GM19467 (cell line): Measurements from ENCODE around the gene PKNOX2.
"Not testable (repeated sequence)": the region's sequence is repeated elsewhere in the genome, so short reads cannot be mapped to it uniquely, and the experiment has no call there.

Source experiments
- ATAC-seq: cut with Tn5 transposase; IDR thresholded peaks from one replicate; pipeline ENCODE4 v1.9.1; 2021; ENCODE audit warnings: mild to moderate bottlenecking, moderate library complexity; ENCODE audit not compliant: unreplicated experiment

PKNOX2 gene

DNA sequence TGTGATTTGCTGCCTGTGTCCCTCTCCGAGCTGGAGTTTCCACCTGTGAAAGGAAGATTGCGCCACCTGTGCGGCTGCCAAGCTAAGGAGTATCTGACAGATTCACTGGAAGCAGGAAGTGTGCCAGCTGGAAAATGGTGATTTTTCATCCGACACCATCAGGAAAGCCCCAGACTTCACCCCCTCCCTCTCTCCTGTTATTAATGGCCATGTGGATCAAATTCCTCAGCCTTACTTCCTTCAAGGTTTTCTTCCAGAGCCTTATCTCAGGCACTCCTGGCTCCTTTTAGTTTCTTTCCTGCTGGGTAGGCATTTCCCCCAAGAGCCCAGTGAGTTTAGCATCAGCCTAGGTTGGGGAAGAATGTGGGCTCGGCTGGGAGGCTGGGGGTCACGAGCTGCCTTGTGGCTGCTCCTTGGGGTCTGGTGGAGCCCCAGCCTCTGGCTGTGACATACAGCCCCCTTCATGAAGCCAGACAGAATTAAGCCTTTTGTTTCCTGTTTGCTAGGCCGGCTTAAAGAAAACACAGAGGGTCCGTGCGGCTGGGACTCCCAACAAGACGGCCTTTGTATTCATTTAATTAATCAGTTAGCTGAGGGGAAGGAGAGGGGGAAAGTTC, 37.1 kb downstream of the PKNOX2 start:
- no peak for ATAC-seq

- no peak for ATAC-seq
Measured at GRCh38 chr11:125202362-125202880, 37.9 kb downstream of the PKNOX2 start.

DNA sequence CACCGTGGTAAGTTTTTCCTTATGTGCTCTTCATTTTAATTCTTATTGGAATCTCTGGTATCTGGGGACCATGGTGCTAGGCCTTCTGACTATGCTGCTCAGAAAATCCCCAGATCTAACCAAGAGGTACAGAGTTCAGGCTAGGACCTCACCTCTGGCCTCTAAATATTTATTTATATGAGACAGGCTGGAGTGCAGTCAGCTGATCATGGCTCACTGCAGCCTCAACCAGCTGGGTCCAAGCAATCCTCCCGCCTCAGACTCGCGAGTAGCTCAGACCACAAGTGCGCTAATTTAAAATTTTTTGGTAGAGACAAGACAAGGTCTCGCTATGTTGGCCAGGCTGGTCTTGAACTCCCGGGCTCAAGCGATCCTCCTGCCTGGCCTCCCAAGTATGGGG, 38.4 kb downstream of the PKNOX2 start:
- no peak for ATAC-seq

GRCh38 chr11:125207866-125208425, 43.4 kb downstream of the PKNOX2 start:
- ATAC-seq: no peak

DNA sequence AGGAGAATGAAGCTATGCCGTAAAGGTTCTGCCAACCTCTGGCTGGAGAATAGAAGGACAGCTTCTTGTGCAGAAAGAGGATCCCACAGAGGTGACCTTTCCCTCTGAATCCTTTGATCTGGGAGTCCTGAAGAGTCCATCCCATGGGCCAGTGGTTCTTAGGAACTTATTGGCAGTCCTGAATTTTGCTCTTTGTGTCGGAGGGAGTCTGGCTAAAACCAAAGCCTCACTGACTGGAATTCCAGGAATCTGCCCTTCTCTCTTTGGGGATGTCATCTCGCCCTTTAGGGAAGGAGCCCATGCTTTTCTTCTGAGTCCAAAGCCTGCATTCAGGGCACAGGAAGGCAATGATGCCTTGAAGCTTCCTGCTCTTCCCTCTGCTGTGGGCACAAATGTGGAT, 45.5 kb downstream of the PKNOX2 start:
- no peak for ATAC-seq

DNA sequence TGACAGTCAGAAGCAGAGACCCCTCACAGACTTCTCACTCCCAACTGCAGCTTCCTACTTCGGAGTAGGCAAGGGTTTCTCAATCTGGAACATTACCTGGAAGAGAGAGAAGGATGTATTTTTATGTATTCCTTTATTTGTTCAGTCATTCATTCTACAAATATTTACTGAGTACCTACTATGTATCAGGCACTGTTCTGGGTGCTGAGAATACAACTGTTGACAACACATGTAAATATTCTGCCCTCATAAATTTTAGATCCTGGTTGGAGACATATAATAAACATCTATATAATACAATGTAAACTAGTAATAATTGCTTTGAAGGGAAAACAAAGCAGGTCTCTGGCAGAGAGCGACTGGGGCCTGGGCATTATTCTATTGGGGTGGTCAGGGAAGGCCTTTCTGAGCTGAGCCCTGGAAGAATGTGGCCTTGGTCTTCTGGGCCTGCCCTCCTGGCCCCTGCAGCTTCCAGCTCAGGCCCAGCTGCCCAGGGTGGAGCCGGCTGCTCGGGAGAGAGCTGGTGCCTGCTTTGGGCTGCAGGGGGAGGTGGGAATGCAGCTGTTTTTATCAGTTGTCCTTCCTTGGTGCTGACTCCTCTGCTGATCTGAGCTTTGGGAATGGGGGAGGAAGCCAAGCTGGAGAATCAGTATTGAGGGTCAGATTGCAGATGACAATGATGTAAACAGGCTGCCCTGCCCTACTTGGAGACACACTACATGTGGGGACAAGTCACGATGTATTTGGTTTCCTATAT, 46.8 kb downstream of the PKNOX2 start:
- ATAC-seq: no peak

DNA sequence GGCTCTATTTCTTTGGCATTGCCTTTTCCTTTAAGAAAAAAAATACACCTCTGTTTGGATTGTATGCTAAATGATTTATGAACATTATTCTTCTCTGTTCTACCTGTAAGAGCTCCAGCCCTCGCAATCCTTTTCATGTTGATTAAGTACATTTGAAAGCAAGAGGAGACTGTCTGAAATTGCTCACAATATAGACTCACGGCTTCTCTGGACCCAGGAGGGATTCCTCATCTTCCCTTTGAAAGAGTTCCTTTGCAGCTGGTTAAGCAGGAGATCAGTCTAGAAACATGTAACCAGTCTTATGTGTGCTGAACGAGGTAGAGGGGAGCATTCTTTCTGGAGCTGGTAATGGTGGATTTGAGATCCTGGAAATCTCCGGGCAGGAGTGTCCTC, 47.4 kb downstream of the PKNOX2 start:
- no peak for ATAC-seq

DNA sequence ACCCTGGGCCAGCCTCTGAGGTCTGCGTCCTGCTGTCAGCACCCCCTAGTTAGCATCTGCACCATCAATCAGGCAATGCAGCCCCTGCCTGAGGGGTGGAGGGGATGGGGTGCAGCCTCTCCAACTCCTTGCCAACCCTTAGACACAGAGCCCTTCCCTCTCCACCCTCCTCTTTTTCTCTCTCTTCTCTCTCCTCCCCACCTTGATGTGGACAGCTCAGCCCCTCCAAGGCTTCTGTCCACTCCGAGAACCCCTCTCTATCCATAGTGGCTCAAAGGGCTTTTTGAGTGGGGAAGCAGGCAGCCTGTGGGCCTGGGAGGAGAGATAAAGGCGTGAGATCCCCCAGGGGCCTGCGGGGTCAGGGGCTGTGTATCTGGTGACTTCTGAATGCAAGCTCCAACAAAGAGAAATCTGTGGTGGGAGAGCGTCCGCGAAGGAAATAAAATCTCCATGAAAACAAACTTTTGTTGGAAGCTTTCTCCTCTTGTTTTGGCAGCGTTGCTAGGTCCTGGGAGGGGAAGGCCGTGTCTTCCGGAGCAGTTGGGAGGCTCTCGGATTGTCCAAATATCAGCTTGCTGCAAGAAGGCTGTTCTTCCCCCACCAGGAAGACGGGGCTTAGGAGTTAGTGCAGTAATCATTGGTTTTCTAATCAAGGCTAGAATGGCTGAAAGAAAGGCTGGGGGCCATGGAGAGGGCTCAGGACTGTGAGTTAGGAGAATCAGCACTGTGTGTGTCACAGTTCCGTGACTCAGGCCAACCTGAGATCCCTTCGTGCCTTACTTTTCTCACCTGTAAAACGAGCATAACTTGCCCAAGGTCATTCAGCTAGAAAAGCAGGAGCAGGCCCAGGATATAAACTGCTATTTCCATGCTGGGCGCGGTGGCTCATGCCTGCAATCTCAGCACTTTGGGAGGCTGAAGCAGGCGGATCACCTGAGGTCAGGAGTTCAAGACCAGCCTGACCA, 50.3 kb downstream of the PKNOX2 start:
- no peak for ATAC-seq

DNA sequence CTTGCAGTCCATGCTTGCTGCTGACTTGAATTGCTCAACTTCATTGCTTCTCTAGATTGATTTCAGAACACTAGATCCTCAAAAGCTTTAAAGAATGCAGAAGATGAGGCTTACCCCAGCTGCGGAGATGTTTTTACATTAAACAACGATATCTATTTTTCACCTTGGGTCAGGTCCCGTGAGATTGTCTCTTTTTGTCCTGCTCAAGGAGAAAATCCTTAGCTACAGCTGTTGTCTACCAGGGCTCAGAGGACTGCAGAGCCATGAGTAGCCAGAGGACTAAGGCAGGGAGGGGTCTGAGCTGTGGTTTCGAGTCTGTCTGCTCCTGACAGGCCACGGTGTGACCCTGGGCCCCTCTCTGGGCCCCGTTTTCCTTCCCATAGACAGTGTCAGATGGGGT, 51.4 kb downstream of the PKNOX2 start:
- no peak for ATAC-seq

DNA sequence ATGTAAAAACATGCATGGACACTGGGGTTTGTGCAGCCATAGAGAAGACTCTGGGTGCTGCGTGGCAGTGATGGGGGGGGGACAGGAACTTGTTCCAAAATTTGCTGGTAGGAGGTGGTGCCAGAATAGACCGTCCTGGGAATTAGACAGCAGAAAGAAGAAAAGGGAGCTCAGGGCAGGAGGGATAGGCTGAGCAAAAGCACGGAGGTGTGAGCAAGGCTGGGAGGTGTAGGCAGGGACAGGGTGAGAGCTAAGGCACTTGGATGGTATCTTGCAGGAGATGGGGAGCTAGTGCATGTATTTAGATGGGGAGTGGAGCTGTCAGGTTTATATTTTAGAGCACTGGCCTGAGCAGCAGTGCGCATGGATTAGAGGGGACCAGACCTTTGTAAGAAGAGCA, 53.8 kb downstream of the PKNOX2 start:
- ATAC-seq: no peak

DNA sequence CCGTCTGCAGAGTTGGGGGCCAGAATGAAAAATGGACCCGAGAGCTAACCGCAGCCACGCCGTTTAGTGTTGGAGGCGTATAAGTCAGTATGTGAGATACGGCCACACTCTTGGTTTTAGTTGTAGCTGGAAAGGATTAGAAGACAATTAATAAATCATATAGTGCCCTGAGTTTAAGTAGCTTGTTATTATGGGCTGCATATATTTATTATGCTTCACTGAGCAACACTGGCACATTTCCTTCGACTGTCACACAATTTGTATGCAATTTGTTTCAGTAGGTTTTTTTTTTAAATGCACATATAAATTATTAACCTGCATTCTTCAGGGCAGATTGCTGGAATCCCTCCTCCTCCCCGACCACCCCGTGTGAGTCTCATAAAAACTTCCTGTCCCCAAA, 56.9 kb downstream of the PKNOX2 start:
- no peak for ATAC-seq

- ATAC-seq: no peak
Measured at GRCh38 chr11:125222494-125222893, 57.9 kb downstream of the PKNOX2 start.

DNA sequence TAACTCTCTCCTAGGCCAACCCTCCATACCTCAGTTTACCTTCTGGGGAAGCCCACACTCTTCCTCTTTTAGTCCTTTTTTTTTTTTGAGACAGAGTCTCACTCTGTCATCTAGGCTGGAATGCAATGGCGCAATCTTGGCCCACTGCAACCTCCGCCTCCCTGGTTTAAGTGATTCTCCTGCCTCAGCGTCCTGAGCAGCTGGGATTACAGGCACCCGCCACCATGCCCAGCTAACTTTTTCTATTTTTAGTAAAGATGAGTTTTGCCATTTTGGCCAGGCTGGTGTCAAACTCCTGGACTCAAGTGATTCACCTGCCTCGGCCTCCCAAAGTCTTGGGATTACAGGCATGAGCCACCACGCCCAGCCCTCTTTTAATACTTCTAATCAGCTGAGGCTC, 58.6 kb downstream of the PKNOX2 start:
- ATAC-seq: not testable (repeated sequence)

- ATAC-seq: no peak
Measured at GRCh38 chr11:125223901-125224361, 59.4 kb downstream of the PKNOX2 start.

DNA sequence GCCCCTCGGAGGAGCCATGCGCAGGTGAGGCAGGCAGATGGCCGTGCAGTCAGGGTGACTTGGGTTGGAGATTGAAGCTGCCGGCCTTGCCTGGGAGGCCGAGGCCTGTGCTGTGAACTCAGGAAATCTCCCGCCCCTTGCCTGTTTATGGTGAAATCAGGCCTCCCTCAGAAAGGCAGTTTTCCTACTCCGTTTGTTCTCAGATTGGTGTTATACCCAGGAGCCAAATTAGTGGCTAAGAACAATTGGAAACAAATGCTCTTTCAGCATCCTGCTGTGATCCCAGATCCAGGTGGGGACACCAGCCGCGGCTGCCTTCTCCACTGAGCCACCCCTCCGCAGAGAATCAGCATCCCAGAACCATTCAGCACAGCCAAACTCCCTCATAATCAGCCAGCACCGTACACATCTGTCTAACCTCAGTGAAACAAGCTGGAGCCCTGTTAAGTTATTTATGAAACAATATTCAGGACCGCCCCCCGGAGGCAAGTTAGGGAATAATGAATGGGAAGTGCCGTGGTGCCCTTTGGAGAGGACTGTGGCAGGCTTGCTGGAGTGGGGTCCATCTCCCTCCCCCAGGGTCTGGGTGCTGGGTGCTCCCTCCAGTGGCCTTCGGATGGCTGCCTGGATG, 60.0 kb downstream of the PKNOX2 start:
- no peak for ATAC-seq

- no peak for ATAC-seq
Measured at GRCh38 chr11:125225401-125225800, 60.9 kb downstream of the PKNOX2 start.

DNA sequence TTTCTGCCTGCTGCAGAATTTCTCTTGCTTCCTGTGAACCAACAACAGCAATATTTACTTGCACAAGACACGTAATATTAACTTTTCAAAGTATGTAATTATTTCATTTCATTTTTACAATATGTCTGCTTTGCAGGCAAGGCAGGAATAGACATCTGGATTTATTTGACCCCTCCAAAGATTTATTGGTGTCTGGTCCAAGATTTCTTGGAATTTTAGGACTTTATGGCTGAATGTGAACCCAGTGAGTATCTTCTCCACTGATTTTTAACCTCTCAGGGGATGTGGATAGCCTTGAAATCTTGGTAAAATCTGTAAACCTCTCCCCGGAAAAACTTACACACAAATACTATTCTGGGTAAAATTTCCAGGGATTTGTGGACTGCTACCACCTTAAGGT, 61.5 kb downstream of the PKNOX2 start:
- no peak for ATAC-seq

DNA sequence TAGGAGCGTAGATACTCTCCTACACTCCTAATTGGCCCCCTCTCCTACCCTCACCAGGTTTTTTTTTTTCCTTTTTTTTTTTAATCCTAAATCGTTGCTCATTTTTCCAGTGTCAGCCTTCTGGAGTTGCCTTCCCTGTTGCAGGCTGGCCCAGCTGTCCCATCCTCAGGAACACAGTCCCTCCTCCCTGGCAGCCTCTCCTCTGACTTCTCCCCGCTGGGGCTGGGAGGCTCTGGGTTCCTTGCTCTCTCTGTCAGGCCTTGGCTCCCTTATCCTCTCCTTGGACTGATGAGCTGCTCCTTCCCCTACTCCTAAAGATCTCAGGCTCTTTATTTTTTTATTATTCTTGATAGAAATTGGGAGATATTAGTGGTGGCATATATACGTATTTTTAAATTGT, 62.2 kb downstream of the PKNOX2 start:
- ATAC-seq: no peak

DNA sequence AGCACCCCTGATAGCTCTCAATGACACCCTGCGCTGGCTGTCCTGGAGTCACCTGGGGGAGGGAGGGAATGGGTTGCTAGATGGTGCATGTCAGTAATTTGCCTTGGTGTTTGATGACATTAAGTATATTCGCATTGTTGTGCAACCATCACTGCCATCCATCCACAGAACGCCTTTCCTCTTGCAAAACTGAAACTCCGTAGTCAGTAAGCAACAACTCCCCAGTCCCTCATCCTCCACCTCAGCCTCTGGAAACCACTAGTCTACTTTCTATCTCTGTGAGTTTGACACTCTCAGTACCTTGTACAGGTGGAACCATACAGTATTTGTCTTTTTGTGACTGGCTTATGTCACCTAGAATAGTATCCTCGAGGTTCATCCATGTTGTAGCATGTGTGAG, 62.6 kb downstream of the PKNOX2 start:
- ATAC-seq: no peak

- no peak for ATAC-seq
Measured at GRCh38 chr11:125228445-125228844, 63.9 kb downstream of the PKNOX2 start.

DNA sequence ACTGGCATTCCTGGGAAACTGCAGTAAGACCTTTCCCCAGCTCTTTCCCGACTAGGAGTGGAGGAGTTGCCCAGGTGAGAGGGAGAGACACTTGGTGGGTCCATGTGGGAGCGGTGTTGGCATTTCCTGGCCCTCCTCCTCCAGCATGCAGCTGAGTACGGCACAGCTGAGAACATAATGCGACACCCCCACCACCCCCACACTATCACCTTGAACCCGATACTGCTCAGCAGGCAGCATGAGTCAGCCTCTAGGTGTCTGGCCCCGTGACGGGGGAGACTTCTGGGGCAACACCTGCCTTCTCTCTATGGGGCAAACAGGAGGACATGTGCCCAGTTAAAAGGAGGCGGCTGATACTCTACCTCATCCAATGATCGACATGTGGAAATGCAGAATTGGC, 64.4 kb downstream of the PKNOX2 start:
- ATAC-seq: no peak
